Measurements from ENCODE around the gene UBASH3A. TPM values are rescaled to one million over a fixed set of nuclear protein-coding genes. Genes with fewer than 3 reads are reported as not detected.

UBASH3A gene
- polyA plus RNA-seq, 4 donors, result 0.06 TPM; not detected in 2

DNA sequence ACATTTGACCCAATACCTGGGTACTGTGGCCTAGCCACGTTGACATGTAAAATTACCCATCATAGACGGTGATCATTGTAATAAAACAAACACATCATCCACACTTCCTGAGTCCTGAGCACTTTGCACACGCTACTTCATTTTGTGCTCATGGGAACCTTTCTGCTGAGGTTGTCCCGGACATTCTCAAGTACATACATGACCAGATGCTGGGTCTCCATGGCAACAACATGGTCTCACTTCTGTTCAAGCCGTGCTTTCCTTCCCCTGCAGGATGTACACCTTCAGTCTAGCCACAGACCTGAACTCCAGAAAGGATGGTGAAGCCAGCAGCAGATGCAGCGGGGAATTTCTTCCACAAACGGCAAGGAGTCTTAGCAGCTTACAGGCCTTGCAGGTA lies 22.7 kb downstream of the UBASH3A start:
- DNase-seq (ENCODE audit: low read depth in 4 of 4, low spot score in 2 of 4), result no peak

GRCh38 chr21:42426876-42427480 lies 23.3 kb downstream of the UBASH3A start:
- DNase-seq (ENCODE audit: low read depth in 4 of 4, low spot score in 2 of 4), result no peak

GRCh38 chr21:42427809-42428419 lies 24.2 kb downstream of the UBASH3A start:
- DNase-seq (ENCODE audit: low read depth in 4 of 4, low spot score in 2 of 4), result no peak

DNA sequence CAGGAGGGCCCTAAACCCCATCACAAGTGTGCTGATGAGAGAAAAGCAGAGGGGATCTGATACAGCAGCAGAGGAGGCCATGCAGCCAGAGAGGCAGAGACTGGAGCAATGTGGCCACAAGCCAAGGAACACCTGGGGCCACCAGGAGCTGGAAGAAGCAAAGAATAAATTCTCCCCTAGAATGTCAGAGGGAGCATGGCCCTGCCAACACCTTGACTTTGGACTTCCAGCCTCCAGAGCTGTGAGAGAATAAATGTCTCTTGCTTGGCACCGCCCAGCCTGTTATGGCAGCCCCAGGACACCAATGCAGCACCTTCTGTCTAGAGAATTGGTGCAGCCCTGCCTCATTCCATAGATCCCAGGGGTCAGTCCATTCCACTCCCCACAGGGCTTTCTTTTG lies 25.3 kb downstream of the UBASH3A start:
- DNase-seq (ENCODE audit: low read depth in 4 of 4, low spot score in 2 of 4), result no peak

DNA sequence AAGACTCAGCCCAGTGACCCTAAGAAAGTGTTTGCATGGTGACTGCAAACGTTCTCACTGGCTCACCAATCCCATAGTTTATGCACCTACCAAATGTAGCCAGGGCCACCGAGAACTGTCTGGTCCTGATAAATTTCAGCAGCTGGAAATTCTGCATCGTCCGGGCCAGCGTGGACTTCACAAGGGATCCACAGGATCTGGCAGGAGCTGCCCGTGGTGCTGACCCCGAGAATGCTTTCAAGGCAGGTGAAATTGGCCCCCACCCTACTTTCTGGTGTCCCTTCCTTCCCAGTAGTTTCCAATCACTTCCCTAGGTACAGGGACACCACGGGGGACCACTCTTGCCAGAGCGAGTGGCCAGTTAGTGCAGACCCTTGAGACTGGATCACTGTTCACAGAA lies 26.2 kb downstream of the UBASH3A start:
- no peak for DNase-seq (ENCODE audit: low read depth in 4 of 4, low spot score in 2 of 4)

DNA sequence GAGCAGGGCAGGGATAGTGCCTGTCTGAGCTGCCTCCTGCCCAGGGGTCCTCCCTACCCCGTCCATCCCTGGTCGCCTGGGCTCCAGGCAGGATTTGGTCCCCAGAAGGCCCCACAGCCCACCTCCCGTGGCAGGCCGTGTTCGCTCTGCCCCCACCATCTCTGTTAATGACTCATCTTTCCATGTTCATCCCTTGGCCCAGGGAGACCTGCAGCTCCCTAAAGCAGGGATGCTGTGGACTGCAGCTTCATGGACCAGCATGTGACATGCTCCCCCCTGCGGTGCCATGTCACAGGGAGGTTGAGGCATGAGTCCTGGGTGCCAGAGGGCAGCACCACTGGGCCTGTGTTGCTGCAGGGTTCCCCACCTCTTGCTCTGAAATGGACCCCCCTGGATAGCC lies 26.8 kb downstream of the UBASH3A start:
- no peak for DNase-seq (ENCODE audit: low read depth in 4 of 4, low spot score in 2 of 4)

GRCh38 chr21:42431196-42431595 lies 27.5 kb downstream of the UBASH3A start:
- no peak for DNase-seq (ENCODE audit: low read depth in 4 of 4, low spot score in 2 of 4)

GRCh38 chr21:42432695-42433094 lies 29.0 kb downstream of the UBASH3A start:
- no peak for DNase-seq (ENCODE audit: low read depth in 4 of 4, low spot score in 2 of 4)

GRCh38 chr21:42433946-42434551 lies 30.3 kb downstream of the UBASH3A start:
- no peak for DNase-seq (ENCODE audit: low read depth in 4 of 4, low spot score in 2 of 4)

DNA sequence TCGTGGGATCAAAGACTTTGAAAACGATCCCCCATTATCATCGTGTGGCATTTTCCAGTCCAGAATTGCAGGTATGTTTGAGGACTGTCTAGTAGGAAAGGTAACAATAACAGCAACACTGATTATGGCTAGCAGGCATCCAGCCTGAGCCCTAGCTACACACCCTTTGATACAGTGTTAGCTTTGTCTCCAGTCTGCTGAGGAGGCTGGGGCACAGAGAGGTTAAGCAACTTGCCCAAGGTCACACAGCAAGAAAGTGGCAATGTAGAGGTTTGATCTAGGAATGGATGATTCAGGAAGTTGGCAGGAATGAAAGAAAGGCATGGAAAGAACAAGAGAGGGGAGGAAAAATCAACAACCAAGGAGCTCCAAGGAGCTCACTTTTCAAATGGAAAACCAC lies 31.2 kb downstream of the UBASH3A start:
- DNase-seq (ENCODE audit: low read depth in 4 of 4, low spot score in 2 of 4), result no peak

DNA sequence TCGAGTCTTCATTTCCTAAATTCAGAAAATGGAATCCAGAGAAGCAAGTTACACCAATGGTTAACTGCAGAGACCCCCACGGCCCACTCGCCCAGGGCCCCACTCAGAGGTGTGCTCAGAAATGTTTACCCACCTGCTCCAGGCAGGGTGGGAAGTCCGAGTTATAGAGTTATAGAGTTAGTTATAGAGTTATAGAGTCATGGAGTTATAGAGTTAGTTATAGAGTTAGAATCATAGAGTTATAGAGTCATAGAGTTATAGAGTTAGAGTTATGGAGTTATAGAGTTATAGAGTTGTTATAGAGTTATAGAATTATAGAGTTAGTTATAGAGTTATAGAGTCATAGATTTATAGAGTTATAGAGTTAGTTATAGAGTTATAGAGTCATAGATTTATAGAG lies 31.7 kb downstream of the UBASH3A start:
- DNase-seq (ENCODE audit: low read depth in 4 of 4, low spot score in 2 of 4), result no peak

DNA sequence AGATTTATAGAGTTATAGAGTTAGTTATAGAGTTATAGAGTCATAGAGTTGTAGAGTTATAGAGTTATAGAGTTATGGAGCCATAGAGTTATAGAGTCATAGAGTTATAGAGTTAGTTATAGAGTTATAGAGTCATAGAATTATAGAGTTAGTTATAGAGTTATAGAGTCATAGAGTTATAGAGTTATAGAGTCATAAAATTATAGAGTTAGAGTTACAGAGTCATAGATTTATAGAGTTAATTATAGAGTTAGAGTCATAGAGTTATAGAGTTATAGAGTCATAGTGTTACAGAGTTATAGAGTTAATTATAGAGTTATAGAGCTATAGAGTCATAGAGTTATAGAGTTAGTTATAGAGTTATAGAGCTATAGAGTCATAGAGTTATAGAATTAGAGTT lies 32.1 kb downstream of the UBASH3A start:
- DNase-seq (ENCODE audit: low read depth in 4 of 4, low spot score in 2 of 4), result no peak

GRCh38 chr21:42436914-42437313 lies 33.2 kb downstream of the UBASH3A start:
- no peak for DNase-seq (ENCODE audit: low read depth in 4 of 4, low spot score in 2 of 4)

GRCh38 chr21:42437786-42438185 lies 34.1 kb downstream of the UBASH3A start:
- no peak for DNase-seq (ENCODE audit: low read depth in 4 of 4, low spot score in 2 of 4)

DNA sequence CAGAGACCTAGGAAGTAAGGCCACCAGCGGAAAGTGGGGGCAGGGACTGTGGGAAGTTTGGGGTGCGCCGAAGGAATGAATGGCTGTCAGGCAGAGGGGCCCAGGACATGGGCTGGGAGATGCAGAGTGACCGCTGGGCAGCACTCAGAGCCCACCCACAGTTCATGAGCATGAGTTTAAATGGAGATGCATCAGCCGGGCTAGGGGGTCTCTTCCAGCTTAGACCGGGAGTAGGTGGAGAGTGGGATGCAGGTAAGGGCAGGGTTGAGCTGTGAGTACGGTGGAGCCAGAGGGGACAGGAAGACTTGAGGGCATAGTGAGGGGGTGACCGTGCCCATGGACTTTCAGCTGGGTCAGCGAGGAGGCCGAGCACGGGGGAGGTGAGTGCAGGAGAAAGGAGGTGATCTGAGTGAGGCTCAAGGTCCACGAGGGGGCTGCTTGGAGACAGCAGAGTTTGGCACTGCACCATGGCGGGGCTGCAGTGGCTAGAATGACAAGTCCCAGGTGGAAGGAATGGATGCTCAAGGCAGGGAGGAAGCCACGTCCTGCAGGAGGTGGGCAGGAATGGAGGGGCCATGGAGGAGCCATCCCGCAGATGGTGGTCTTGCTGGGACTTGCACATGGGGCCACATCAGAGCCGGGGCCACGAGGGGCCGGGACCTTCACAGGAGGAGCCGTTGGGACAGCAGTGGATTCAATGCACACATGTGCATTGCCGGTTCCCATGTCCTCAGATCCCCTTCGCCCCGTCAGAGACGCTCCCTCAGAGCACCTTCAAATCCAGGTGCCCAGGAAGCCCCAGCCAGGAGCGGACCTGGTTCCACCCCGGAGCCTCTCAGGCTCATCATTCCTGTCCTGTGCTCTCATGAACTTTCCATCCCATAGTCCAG lies 34.9 kb downstream of the UBASH3A start:
- no peak for DNase-seq (ENCODE audit: low read depth in 4 of 4, low spot score in 2 of 4)

- DNase-seq (ENCODE audit: low read depth in 4 of 4, low spot score in 2 of 4), result no peak
These were observed 35.8 kb downstream of the UBASH3A start for GRCh38 chr21:42439284-42440186.

- no peak for DNase-seq (ENCODE audit: low read depth in 4 of 4, low spot score in 2 of 4)
These were observed 36.6 kb downstream of the UBASH3A start for GRCh38 chr21:42440187-42440792.

GRCh38 chr21:42441963-42442362 lies 38.3 kb downstream of the UBASH3A start:
- DNase-seq (ENCODE audit: low read depth in 4 of 4, low spot score in 2 of 4), result no peak

DNA sequence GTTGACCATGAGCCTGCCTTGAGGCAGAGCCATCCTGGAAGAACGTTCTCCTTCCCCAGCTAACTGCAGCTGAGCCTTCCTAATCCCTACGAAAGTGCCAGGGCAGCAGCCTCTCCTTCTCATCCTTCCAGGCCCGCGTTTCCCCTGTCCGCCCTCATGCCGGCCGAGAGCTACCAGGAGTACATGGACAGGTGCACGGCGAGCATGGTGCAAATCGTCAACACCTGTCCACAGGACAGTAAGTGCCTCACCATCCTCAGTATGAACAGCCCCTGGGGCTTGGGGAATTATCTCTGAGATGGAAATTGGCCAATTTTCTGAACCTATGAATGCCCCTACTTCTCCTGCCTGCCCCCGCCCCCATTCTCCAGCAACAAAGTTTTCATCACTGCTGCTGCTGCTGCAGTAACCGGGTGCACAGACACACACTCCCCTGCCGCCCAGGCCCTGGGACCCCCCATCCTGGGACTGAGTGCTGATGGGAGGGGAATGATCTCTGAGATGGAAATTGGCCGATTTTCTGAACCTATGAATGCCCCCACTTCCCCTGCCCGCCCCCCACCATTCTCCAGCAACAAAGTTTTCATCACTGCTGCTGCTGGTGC lies 39.6 kb downstream of the UBASH3A start:
- DNase-seq (ENCODE audit: low read depth in 4 of 4, low spot score in 2 of 4), result no peak
